H1 (cell line): Measurements from ENCODE around the gene LOXL1. TPM values are rescaled to one million over a fixed set of nuclear protein-coding genes. Genes with fewer than 3 reads are reported as not detected.

Experiments
- CTCF ChIA-PET: fragments of 300-600 bp; sonication (Branson Sonifier 250); formaldehyde crosslinking; loops from one replicate; lab custom pipeline; 2021; ENCODE audit not compliant: partially characterized antibody; lab: Charles Lee
- POLR2A ChIA-PET: fragments of 300-600 bp; sonication (Branson Sonifier 250); formaldehyde crosslinking; loops from one replicate; lab custom pipeline; 2021; ENCODE audit warnings: inconsistent platforms; ENCODE audit not compliant: partially characterized antibody; lab: Charles Lee
- DNase-seq, 2 experiments: peaks; one replicate each; pipeline versions ENCODE4 v3.0.0 to v3.0.0-alpha.2; 2010 to 2022; ENCODE audit warnings: low spot score in 2 of 2, low read depth in 1 of 2, mixed read lengths in 1 of 2
- FAIRE-seq: peaks from 2 replicates; lab custom pipeline; 2011; peaks lifted over from hg19 to GRCh38; lab: Jason Lieb, UNC
- H2AFZ ChIP-seq: 2 replicates; pipeline ENCODE4 v1.8.1; 2012; ENCODE audit warnings: low read length, inconsistent platforms
- H2AK5ac ChIP-seq: 2 replicates; pipeline ENCODE4 v1.6.1; 2013; ENCODE audit warnings: low read depth, low read length
- H2BK120ac ChIP-seq: replicated peaks from 2 replicates; pipeline ENCODE3; 2013; ENCODE audit warnings: low read depth, low read length, inconsistent platforms
- H2BK12ac ChIP-seq: 2 replicates; pipeline ENCODE4 v1.6.1; 2013; ENCODE audit warnings: low read depth, low read length
- H2BK15ac ChIP-seq: 2 replicates; pipeline ENCODE4 v1.6.1; 2013; ENCODE audit warnings: low read length
- H2BK20ac ChIP-seq: 2 replicates; pipeline ENCODE4 v1.6.1; 2013; ENCODE audit warnings: low read length
- H2BK5ac ChIP-seq: 2 replicates; pipeline ENCODE4 v1.6.1; 2013; ENCODE audit warnings: low read depth, low read length
- H3K14ac ChIP-seq: 2 replicates; pipeline ENCODE4 v1.6.1; 2013; ENCODE audit warnings: inconsistent platforms; ENCODE audit not compliant: insufficient read length
- H3K18ac ChIP-seq: 2 replicates; pipeline ENCODE4 v1.6.1; 2013; ENCODE audit warnings: low read length; ENCODE audit errors: extremely low read depth
- H3K23ac ChIP-seq: 2 replicates; pipeline ENCODE4 v1.6.1; 2013; ENCODE audit warnings: inconsistent platforms; ENCODE audit not compliant: insufficient read length
- H3K23me2 ChIP-seq: 2 replicates; pipeline ENCODE4 v1.6.1; 2013; ENCODE audit warnings: low read depth, low read length
- H3K27ac ChIP-seq: 2 replicates; pipeline ENCODE4 v1.6.1; 2011; ENCODE audit warnings: low read depth, low read length, inconsistent platforms
- H3K27me3 ChIP-seq, 4 experiments: replicated peaks in 1 of 4; 1 replicate in 1 of 4; 2 replicates in 3 of 4; pipeline versions ENCODE4 v1.6.1 to v1.8.1; 2011 to 2013; ENCODE audit warnings: low read length in 3 of 4, mild to moderate bottlenecking in 3 of 4, inconsistent platforms in 2 of 4, mixed read lengths in 2 of 4, moderate library complexity in 1 of 4; ENCODE audit not compliant: control insufficient read depth in 3 of 4, insufficient read depth in 3 of 4; ENCODE audit errors: extremely low read depth in 1 of 4
- H3K36me3 ChIP-seq, 4 experiments: 2 replicates each; pipeline versions ENCODE4 v1.6.1 to v1.8.1; 2011 to 2013; ENCODE audit warnings: mild to moderate bottlenecking in 4 of 4, low read length in 3 of 4, moderate library complexity in 2 of 4, control low read depth in 1 of 4, inconsistent platforms in 1 of 4; ENCODE audit not compliant: insufficient read depth in 4 of 4, control insufficient read depth in 2 of 4
- H3K4ac ChIP-seq: replicated peaks from 2 replicates; pipeline ENCODE3; 2013; ENCODE audit warnings: low read length, low read depth, mixed read lengths, inconsistent platforms; ENCODE audit not compliant: insufficient read length
- H3K4me1 ChIP-seq, 4 experiments: replicated peaks in 1 of 4; 1 replicate in 1 of 4; 2 replicates in 3 of 4; pipeline versions ENCODE4 v1.6.1 to v1.8.1; 2011 to 2013; ENCODE audit warnings: low read length in 3 of 4, inconsistent platforms in 2 of 4, mixed read lengths in 1 of 4; ENCODE audit not compliant: insufficient read depth in 4 of 4, control insufficient read depth in 3 of 4
- H3K4me2 ChIP-seq, 2 experiments: 2 replicates each; pipeline versions ENCODE4 v1.6.1 to v1.8.1; 2011 to 2013; ENCODE audit warnings: low read depth in 2 of 2, low read length in 2 of 2, control low read depth in 1 of 2, inconsistent platforms in 1 of 2, mild to moderate bottlenecking in 1 of 2; ENCODE audit not compliant: insufficient read depth in 1 of 2
- H3K4me3 ChIP-seq, 4 experiments: fragments of 200-600, 300-600 bp in 1 of 4; sonication (generic), shearing (Covaris generic), sonication (Bioruptor Twin) in 1 of 4; 2 replicates each; pipeline versions ENCODE4 v1.5.1 to v1.8.1; 2011 to 2016; ENCODE audit warnings: low read length in 4 of 4, low read depth in 3 of 4, control low read depth in 2 of 4, inconsistent platforms in 2 of 4, mild to moderate bottlenecking in 2 of 4, mixed read lengths in 1 of 4, moderate library complexity in 1 of 4; ENCODE audit not compliant: insufficient read depth in 2 of 4; ENCODE audit errors: extremely low read depth in 1 of 4
- H3K56ac ChIP-seq: replicated peaks from 2 replicates; pipeline ENCODE3; 2013; ENCODE audit warnings: low read depth, mild to moderate bottlenecking, mixed read lengths, low read length, inconsistent platforms; ENCODE audit not compliant: insufficient read length
- H3K79me1 ChIP-seq: 2 replicates; pipeline ENCODE4 v1.6.1; 2013; ENCODE audit warnings: low read depth, low read length, control low read depth
- H3K79me2 ChIP-seq, 2 experiments: 2 replicates each; pipeline versions ENCODE4 v1.6.1 to v1.8.1; 2012 to 2013; ENCODE audit warnings: low read length in 2 of 2, mild to moderate bottlenecking in 2 of 2, inconsistent platforms in 1 of 2; ENCODE audit not compliant: insufficient read depth in 2 of 2, control insufficient read depth in 1 of 2
- H3K9ac ChIP-seq, 4 experiments: replicated peaks in 1 of 4; 1 replicate in 1 of 4; 2 replicates in 3 of 4; pipeline versions ENCODE4 v1.6.1 to v1.8.1; 2011 to 2013; ENCODE audit warnings: low read depth in 3 of 4, low read length in 3 of 4, control low read depth in 2 of 4, mild to moderate bottlenecking in 2 of 4, moderate library complexity in 2 of 4, inconsistent platforms in 1 of 4; ENCODE audit errors: extremely low read depth in 1 of 4
- H3K9me3 ChIP-seq, 2 experiments: 2 replicates each; pipeline versions ENCODE4 v1.6.1 to v1.8.1; 2012 to 2013; ENCODE audit warnings: mild to moderate bottlenecking in 2 of 2, moderate library complexity in 2 of 2, control low read depth in 1 of 2, inconsistent platforms in 1 of 2, low read depth in 1 of 2, low read length in 1 of 2, mixed read lengths in 1 of 2; ENCODE audit not compliant: insufficient read depth in 2 of 2
- H4K20me1 ChIP-seq, 2 experiments: replicated peaks in 1 of 2; 2 replicates each; pipeline versions ENCODE3 to v1.8.1; 2011 to 2013; ENCODE audit warnings: inconsistent platforms in 2 of 2, low read length in 2 of 2, mild to moderate bottlenecking in 1 of 2; ENCODE audit not compliant: insufficient read depth in 2 of 2, control insufficient read depth in 1 of 2
- H4K5ac ChIP-seq: 2 replicates; pipeline ENCODE4 v1.6.1; 2013; ENCODE audit warnings: low read length, low read depth, mixed read lengths, inconsistent platforms; ENCODE audit not compliant: insufficient read length
- H4K8ac ChIP-seq: 2 replicates; pipeline ENCODE4 v1.8.0; 2013; ENCODE audit warnings: mild to moderate bottlenecking, moderate library complexity, low read length, inconsistent platforms; ENCODE audit not compliant: insufficient read depth; ENCODE audit errors: extremely low read depth
- H4K91ac ChIP-seq: replicated peaks from 2 replicates; pipeline ENCODE3; 2013; ENCODE audit warnings: low read length, mixed read lengths, inconsistent platforms; ENCODE audit not compliant: insufficient read length
- ASH2L ChIP-seq: fragments of 200-600, 300-600 bp; sonication (generic); IDR thresholded peaks from one replicate; pipeline ENCODE4 v1.7.1; 2017; ENCODE audit warnings: low read length
- E2F6 ChIP-seq: IDR thresholded peaks from 2 replicates; pipeline ENCODE4 v1.6.1; 2012; ENCODE audit warnings: inconsistent platforms
- HDAC2 ChIP-seq, 2 experiments: fragments of 300-600 bp in 1 of 2; sonication (generic) in 1 of 2; IDR thresholded peaks; 2 replicates each; pipeline ENCODE4 v1.6.1; 2011 to 2012; ENCODE audit warnings: low read depth in 2 of 2, low read length in 2 of 2, mild to moderate bottlenecking in 2 of 2, moderate library complexity in 2 of 2, borderline replicate concordance in 1 of 2, inconsistent platforms in 1 of 2
- JUND ChIP-seq: IDR thresholded peaks from 2 replicates; pipeline ENCODE4 v1.6.1; 2011; ENCODE audit warnings: mild to moderate bottlenecking, improper control_type of control experiment, low read length
- MAFK ChIP-seq: IDR thresholded peaks from 2 replicates; pipeline ENCODE4 v1.6.1; 2012; ENCODE audit warnings: low read depth, mild to moderate bottlenecking, improper control_type of control experiment, low read length
- MAX ChIP-seq: IDR thresholded peaks from 2 replicates; pipeline ENCODE4 v1.6.1; 2012; ENCODE audit warnings: inconsistent platforms
- NANOG ChIP-seq: IDR thresholded peaks from 2 replicates; pipeline ENCODE4 v1.6.1; 2011; ENCODE audit warnings: low read length, low read depth, mild to moderate bottlenecking, inconsistent platforms; ENCODE audit not compliant: insufficient read depth, poor library complexity, severe bottlenecking
- NRF1 ChIP-seq: IDR thresholded peaks from 2 replicates; pipeline ENCODE4 v1.6.1; 2011; ENCODE audit warnings: mild to moderate bottlenecking, low read depth, low read length, improper control_type of control experiment
- RFX5 ChIP-seq: IDR thresholded peaks from 2 replicates; pipeline ENCODE4 v1.6.1; 2011; ENCODE audit warnings: low read depth, low read length, improper control_type of control experiment, borderline replicate concordance
- SP4 ChIP-seq: IDR thresholded peaks from 2 replicates; pipeline ENCODE4 v1.6.1; 2012; ENCODE audit warnings: low read length, inconsistent platforms
- TCF12 ChIP-seq: IDR thresholded peaks from 2 replicates; pipeline ENCODE4 v1.6.1; 2011; ENCODE audit warnings: low read depth, mild to moderate bottlenecking, low read length
- USF2 ChIP-seq: IDR thresholded peaks from 2 replicates; pipeline ENCODE4 v1.6.1; 2011; ENCODE audit warnings: low read length, improper control_type of control experiment
- WGBS, 2 experiments: shearing (Covaris generic) in 1 of 2; methylation state at CpG; one replicate each; pipeline versions ENCODE4 v1.1.6 to v1.1.7; 2013 to 2015; ENCODE audit warnings: low lambda C conversion rate in 2 of 2, mixed read lengths in 2 of 2, inconsistent platforms in 1 of 2, low coverage in 1 of 2, missing lambda C conversion rate in 1 of 2; ENCODE audit not compliant: insufficient replicate concordance in 2 of 2, insufficient coverage in 1 of 2, insufficient read length in 1 of 2; ENCODE audit errors: extremely low coverage in 1 of 2, missing lambda C conversion rate in 1 of 2; 5-methylcytosine and 5-hydroxymethylcytosine counted together
- polyA plus RNA-seq, 7 experiments: library from polyadenylated mRNA; depleted of rRNA in 3 of 7; stranded (reverse) in 5 of 7; unstranded in 2 of 7; fragments of >200 nt in 5 of 7; fragments of 200-250 nt in 2 of 7; gene quantifications; 1 replicate in 5 of 7; 2 replicates in 1 of 7; 4 replicates in 1 of 7; pipeline versions ENCODE4 v1.2.1 to v1.2.3, GENCODE V29; 2011 to 2013; ENCODE audit warnings: missing spikeins in 2 of 7, mixed read lengths in 2 of 7
- total RNA-seq: library from RNA; stranded (reverse); fragmentation: NEBNext Ultra II Directional; extraction: Animal tissue kit (Norgen Biotek cat#: 25700); gene quantifications from 2 replicates; pipeline ENCODE4 v1.2.1, GENCODE V29; 2021

LOXL1 gene
- total and polyA plus RNA-seq, 2 of the 8 experiments (the other 6 are each of a cell fraction or from before 2014, with no cell fraction given): 8.1 to 14.4 TPM

GRCh38 chr15:73909651-73910050 lies 16.6 kb upstream of the LOXL1 start:
- Histone ChIP-seq H3K14ac (no peak overlapping the region), H2BK15ac (no peak overlapping the region), H3K4me3 (no peak overlapping the region), H3K9me3 (no peaks in the 10 kb centered on the region), H3K79me2 (no peaks in the 10 kb centered on the region), H3K36me3 (no peaks in the 10 kb centered on the region), H3K4me2 (no peak overlapping the region), H3K79me1 (no peaks in the 10 kb centered on the region), H3K27ac (no peak overlapping the region), H4K20me1 (no peaks in the 10 kb centered on the region), H2BK120ac (no peak overlapping the region), H3K4me1 (peaks cover 0 to 5% (median 0%) of the 10 kb centered on the region in 4 experiments; a peak in 1 of 7 replicates), H2BK12ac (no peak overlapping the region), H3K23ac (no peak overlapping the region), H4K91ac (no peak overlapping the region), H2BK20ac (no peak overlapping the region), H3K56ac (no peak overlapping the region), H4K8ac (no peak overlapping the region), H2BK5ac (no peak overlapping the region), H4K5ac (no peak overlapping the region), H2AK5ac (no peak overlapping the region), H3K27me3 (no peaks in the 10 kb centered on the region), H2AFZ (no peak overlapping the region), H3K23me2 (no peaks in the 10 kb centered on the region), H3K18ac (no peak overlapping the region), H3K4ac (no peak overlapping the region), H3K9ac (no peak overlapping the region)
- POLR2A ChIA-PET: no interaction called here
- DNase-seq (no peak), FAIRE-seq (no peak)
- WGBS, 2 experiments: 69% methylated on average over 2 of the region's 2 CpGs; no CpG with 5 or more reads in 1 of the 2 experiments
- CTCF ChIA-PET: interaction anchor here (0.5 to 8.5 kb wide), 19 partner anchors 8 to 585 kb away, joined by 3 to 167 read pairs (median 4); partner anchors contain the start of genes LOXL1 and TBC1D21
- no peak for TF ChIP-seq HDAC2 (IDR thresholded peaks at IDR 0.05; ENCODE audit: borderline replicate concordance in 1 of 2, low read depth in 2 of 2, low read length in 2 of 2)
- TF ChIP-seq MAFK: no peak
- TF ChIP-seq RFX5: no peak
- no peak for TF ChIP-seq JUND
- TF ChIP-seq SP4: no peak
- no peak for TF ChIP-seq TCF12
- TF ChIP-seq E2F6: no peak
- no peak for TF ChIP-seq MAX
- TF ChIP-seq USF2: no peak
- TF ChIP-seq NANOG: no peak
- TF ChIP-seq NRF1: no peak
- no peak for TF ChIP-seq ASH2L
